Heart left ventricle (tissue), 16 donors: Measurements from ENCODE around the gene AMDHD2. TPM values are rescaled to one million over a fixed set of nuclear protein-coding genes. Genes with fewer than 3 reads are reported as not detected.
A peak's percentile ranks its signal among the peaks of the same experiment; 100 is the strongest.

Source experiments
- ATAC-seq, 4 donors: fragments of 200-7000 bp; cut with Tn5 transposase; one replicate each; pipeline ENCODE4 v1.9.1; 2020 to 2022; ENCODE audit warnings: moderate library complexity in 4 of 4, mild to moderate bottlenecking in 3 of 4, moderate number of reproducible peaks in 1 of 4
- DNase-seq, 5 donors: peaks; one replicate each; pipeline ENCODE4 v3.0.0-alpha.2; 2020
- H3K27ac ChIP-seq, 12 donors: fragments of 200-600 bp; sonication (generic) in 4 of 12; one replicate each; pipeline versions ENCODE4 v1.5.0 to v1.8.0; 2016 to 2022; ENCODE audit warnings: mild to moderate bottlenecking in 2 of 12
- H3K27me3 ChIP-seq, 9 donors: fragments of 200-600 bp; sonication (generic) in 2 of 9; one replicate each; pipeline versions ENCODE4 v1.5.1 to v1.8.0; 2016 to 2022; ENCODE audit warnings: mild to moderate bottlenecking in 3 of 9
- H3K36me3 ChIP-seq, 9 donors: fragments of 200-600 bp; sonication (generic) in 2 of 9; one replicate each; pipeline versions ENCODE4 v1.5.0 to v1.8.0; 2018 to 2022; ENCODE audit warnings: mild to moderate bottlenecking in 2 of 9
- H3K4me1 ChIP-seq, 12 donors: fragments of 200-600 bp; sonication (generic) in 4 of 12; one replicate each; pipeline versions ENCODE4 v1.5.0 to v1.8.0; 2016 to 2022; ENCODE audit warnings: mild to moderate bottlenecking in 3 of 12
- H3K4me3 ChIP-seq, 12 donors: fragments of 200-600 bp; sonication (generic) in 4 of 12; one replicate each; pipeline versions ENCODE4 v1.5.0 to v1.8.0; 2017 to 2022; ENCODE audit warnings: mild to moderate bottlenecking in 9 of 12, moderate library complexity in 4 of 12
- H3K9me3 ChIP-seq, 12 donors: fragments of 200-600 bp; sonication (generic) in 4 of 12; one replicate each; pipeline versions ENCODE4 v1.5.0 to v1.8.0; 2016 to 2022; ENCODE audit warnings: mild to moderate bottlenecking in 1 of 12
- POLR2A ChIP-seq, 2 donors: fragments of 450-650 bp; IDR thresholded peaks; one replicate each; pipeline ENCODE4 v1.6.1; 2017; ENCODE audit warnings: antibody characterized with exemption in 2 of 2, mild to moderate bottlenecking in 2 of 2, moderate library complexity in 2 of 2
- WGBS, 4 donors: extraction: QIAGEN DNeasy Blood & Tissue Kit in 2 of 4; methylation state at CpG; one replicate each; pipeline versions ENCODE4 v1.1.5 to v1.1.7; 2013 to 2018; 5-methylcytosine and 5-hydroxymethylcytosine counted together
- intact Hi-C, 10 donors: fragments of 100-400 bp; cut with DNase I; formaldehyde crosslinking; loops; one replicate each; pipeline versions ENCODE4 v1.11.1 to v1.14.2; 2022
- polyA plus RNA-seq, 2 donors: library from polyadenylated mRNA; stranded (reverse); fragments of 200-250 nt; gene quantifications; one replicate each; pipeline ENCODE4 v1.2.3, GENCODE V29; 2013
- total RNA-seq, 9 donors: library from RNA; depleted of rRNA in 2 of 9; stranded (reverse); fragments of >200 nt in 2 of 9; fragmentation: NEBNext Ultra II Directional in 3 of 9; extraction: Animal tissue kit (Norgen Biotek cat#: 25700) in 3 of 9; gene quantifications; one replicate each; pipeline versions ENCODE4 v1.1.0 to v1.2.4, GENCODE V29; 2016 to 2023
- TF ChIP-seq, protein P1 (sequence below), 12 donors: fragments of 200-600 bp; sonication (generic) in 4 of 12; IDR thresholded peaks; one replicate each; pipeline versions ENCODE4 v1.5.0 to v1.8.0; 2018 to 2022; ENCODE audit warnings: antibody characterized with exemption in 12 of 12, mild to moderate bottlenecking in 5 of 12
- donor health status: ischemic (EF 13 %, LVEDD 7.1; RV severe dilation, severe dysfunction).
- donor health status: healthy with polysubstance abuse.
- donor health status: DM: no; HTN: yes; CAD: no.
- donor health status: DM: no; HTN: no; CAD: no.
- donor health status: ischemic (EF 25% LVEDD 6.9; RV normal size, moderate dysfunction).
- donor health status: ischemic (EF 25% LVEDD 5.7; RV mildly dilated, moderate dysfunction).
- donor health status: healthy.
- donor health status: DM: yes; HTN: yes; CAD: no.
- donor health status: ischemic (EF 35%, LVEDD 5.7; RV mildly dilated, moderate dysfunction).
- donor health status: nonischemic (EF 11% LVEDD 7.7; RV severe dilation, severe dysfunction).
- donor health status: DM: yes; HTN: yes; CAD: no.
- donor health status: PGD.
- donor health status: ischemic (EF 29% LVEDD 5.4; RV normal size, mild dysfunction).
- donor health status: nonischemic (EF 23%, LVEDD 6.1; RV moderate dilation, normal function).

Gene AMDHD2
- total and polyA plus RNA-seq, 11 donors, result 8.9 to 34.0 (median 11.8) TPM

- H3K36me3 ChIP-seq, result peaks cover 0 to 83% (median 62%) of the 10 kb centered on the region in 9 donors
- WGBS, 4 donors, result 78 to 91% (median 89%) methylated on average over 8 of the region's 8 CpGs
- H3K27me3 ChIP-seq, result no peaks in the 10 kb centered on the region
- no peak overlapping the region for H3K4me3 ChIP-seq
- intact Hi-C loops, result no loop called here
- no peak for TF ChIP-seq POLR2A (IDR thresholded peaks at IDR 0.05)
- TF ChIP-seq, protein P1, sequence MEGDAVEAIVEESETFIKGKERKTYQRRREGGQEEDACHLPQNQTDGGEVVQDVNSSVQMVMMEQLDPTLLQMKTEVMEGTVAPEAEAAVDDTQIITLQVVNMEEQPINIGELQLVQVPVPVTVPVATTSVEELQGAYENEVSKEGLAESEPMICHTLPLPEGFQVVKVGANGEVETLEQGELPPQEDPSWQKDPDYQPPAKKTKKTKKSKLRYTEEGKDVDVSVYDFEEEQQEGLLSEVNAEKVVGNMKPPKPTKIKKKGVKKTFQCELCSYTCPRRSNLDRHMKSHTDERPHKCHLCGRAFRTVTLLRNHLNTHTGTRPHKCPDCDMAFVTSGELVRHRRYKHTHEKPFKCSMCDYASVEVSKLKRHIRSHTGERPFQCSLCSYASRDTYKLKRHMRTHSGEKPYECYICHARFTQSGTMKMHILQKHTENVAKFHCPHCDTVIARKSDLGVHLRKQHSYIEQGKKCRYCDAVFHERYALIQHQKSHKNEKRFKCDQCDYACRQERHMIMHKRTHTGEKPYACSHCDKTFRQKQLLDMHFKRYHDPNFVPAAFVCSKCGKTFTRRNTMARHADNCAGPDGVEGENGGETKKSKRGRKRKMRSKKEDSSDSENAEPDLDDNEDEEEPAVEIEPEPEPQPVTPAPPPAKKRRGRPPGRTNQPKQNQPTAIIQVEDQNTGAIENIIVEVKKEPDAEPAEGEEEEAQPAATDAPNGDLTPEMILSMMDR (IDR thresholded peaks at IDR 0.05), result no peak
- peaks cover 0 to 10% (median 4%) of the 10 kb centered on the region in 12 donors for H3K4me1 ChIP-seq
- ATAC-seq (no peak), DNase-seq (peak in 1 of 5 donors; percentile 48)
- no peak overlapping the region for H3K27ac ChIP-seq
- H3K9me3 ChIP-seq, result no peaks in the 10 kb centered on the region
These were observed 6.0 kb downstream of the AMDHD2 start for GRCh38 chr16:2526135-2526534.

GRCh38 chr16:2527071-2527783 is 7.1 kb downstream of the AMDHD2 start:
- H3K4me1 ChIP-seq, result peaks cover 0 to 11% (median 6%) of the 10 kb centered on the region in 12 donors
- H3K27ac ChIP-seq, result no peak overlapping the region
- ATAC-seq (no peak), DNase-seq (peak in 1 of 5 donors; percentile 54)
- H3K27me3 ChIP-seq, result no peaks in the 10 kb centered on the region
- no peak overlapping the region for H3K4me3 ChIP-seq
- intact Hi-C loops, result no loop called here
- no peak for TF ChIP-seq POLR2A (IDR thresholded peaks at IDR 0.05)
- TF ChIP-seq, protein P1 (IDR thresholded peaks at IDR 0.05), result no peak
- peaks cover 0 to 80% (median 60%) of the 10 kb centered on the region in 9 donors for H3K36me3 ChIP-seq
- H3K9me3 ChIP-seq, result no peaks in the 10 kb centered on the region
- WGBS, 4 donors, result 89 to 94% (median 90%) methylated on average over 9 to 12 of the region's 12 CpGs

GRCh38 chr16:2527784-2528100 is 7.6 kb downstream of the AMDHD2 start:
- no peaks in the 10 kb centered on the region for H3K27me3 ChIP-seq
- no peak overlapping the region for H3K4me3 ChIP-seq
- H3K27ac ChIP-seq, result no peak overlapping the region
- no peak for TF ChIP-seq POLR2A (IDR thresholded peaks at IDR 0.05)
- TF ChIP-seq, protein P1 (IDR thresholded peaks at IDR 0.05), result no peak
- peaks cover 0 to 74% (median 56%) of the 10 kb centered on the region in 9 donors for H3K36me3 ChIP-seq
- peaks cover 0 to 13% (median 7%) of the 10 kb centered on the region in 12 donors for H3K4me1 ChIP-seq
- intact Hi-C loops, result no loop called here
- WGBS, 4 donors, result 94 to 99% (median 97%) methylated on average over 12 to 24 of the region's 24 CpGs; no CpG with 5 or more reads in 1 of the 4 donors
- H3K9me3 ChIP-seq, result no peaks in the 10 kb centered on the region
- peak in 2 of 5 donors; percentile 35 to 48 for DNase-seq
- no peak for ATAC-seq

DNA sequence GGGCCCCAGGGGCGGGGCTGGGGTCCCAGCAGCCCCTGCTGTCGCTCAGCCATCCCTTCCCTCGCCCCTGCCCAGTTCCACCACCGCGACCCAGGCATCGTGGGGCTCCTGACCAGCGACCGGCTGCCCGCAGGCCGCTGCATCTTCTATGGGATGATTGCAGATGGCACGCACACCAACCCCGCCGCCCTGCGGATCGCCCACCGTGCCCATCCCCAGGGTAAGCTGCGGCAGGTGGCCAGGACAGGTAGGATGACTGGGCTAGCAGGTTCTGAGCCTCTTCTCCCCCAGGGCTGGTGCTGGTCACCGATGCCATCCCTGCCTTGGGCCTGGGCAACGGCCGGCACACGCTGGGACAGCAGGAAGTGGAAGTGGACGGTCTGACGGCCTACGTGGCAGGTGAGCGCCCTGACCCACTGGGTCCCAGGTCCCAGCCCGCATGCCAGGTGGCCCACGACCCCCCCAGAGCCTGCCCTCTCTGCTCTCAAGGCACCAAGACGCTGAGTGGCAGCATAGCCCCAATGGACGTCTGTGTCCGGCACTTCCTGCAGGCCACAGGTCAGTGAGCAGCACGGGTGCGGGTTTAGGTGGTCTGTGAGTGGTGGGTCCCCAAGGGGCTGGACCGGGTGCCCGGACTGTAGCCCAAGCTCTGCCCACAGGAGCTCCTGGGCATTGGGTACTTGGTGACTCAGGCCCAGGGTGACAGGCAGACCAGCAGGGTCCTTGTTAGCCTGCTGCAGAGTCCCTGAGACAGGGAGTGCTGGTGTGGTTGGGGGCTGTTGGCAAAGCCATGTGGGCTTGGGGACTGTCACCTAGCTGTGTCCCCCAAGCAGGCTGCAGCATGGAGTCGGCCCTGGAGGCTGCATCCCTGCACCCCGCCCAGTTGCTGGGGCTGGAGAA is 8.2 kb downstream of the AMDHD2 start:
- DNase-seq, result peak in 1 of 5 donors; percentile 58
- no peaks in the 10 kb centered on the region for H3K27me3 ChIP-seq
- no peak for ATAC-seq
- intact Hi-C loops, result no loop called here
- H3K9me3 ChIP-seq, result no peaks in the 10 kb centered on the region
- TF ChIP-seq, protein P1 (IDR thresholded peaks at IDR 0.05), result no peak
- TF ChIP-seq POLR2A (IDR thresholded peaks at IDR 0.05), result no peak
- H3K4me1 ChIP-seq, result peaks cover 0 to 20% (median 8%) of the 10 kb centered on the region in 12 donors
- 93 to 95% (median 95%) methylated on average over 16 to 36 of the region's 36 CpGs for WGBS, 4 donors
- no peak overlapping the region for H3K4me3 ChIP-seq
- H3K27ac ChIP-seq, result no peak overlapping the region
- peaks cover 0 to 68% (median 50%) of the 10 kb centered on the region in 9 donors for H3K36me3 ChIP-seq
